Measurements from ENCODE around the gene TNFRSF14.

The TNFRSF14 gene

GRCh38 chr1:2532485-2533160 is 23.5 kb upstream of the TNFRSF14 start:
- no peak for TF ChIP-seq CTCF (conservative IDR thresholded peaks at IDR 0.05; ENCODE audit: low read length)
- DNase-seq (ENCODE audit: low read depth) = no peak
- no peak overlapping the region for H3K4me3 ChIP-seq (ENCODE audit: low read length)

GRCh38 chr1:2533365-2533764 is 22.8 kb upstream of the TNFRSF14 start:
- TF ChIP-seq CTCF (conservative IDR thresholded peaks at IDR 0.05; ENCODE audit: low read length) = no peak
- peak; percentile 35 for DNase-seq (ENCODE audit: low read depth)
- no peak overlapping the region for H3K4me3 ChIP-seq (ENCODE audit: low read length)

- DNase-seq (ENCODE audit: low read depth) = no peak
- no peak overlapping the region for H3K4me3 ChIP-seq (ENCODE audit: low read length)
- no peak for TF ChIP-seq CTCF (conservative IDR thresholded peaks at IDR 0.05; ENCODE audit: low read length)
Observed at GRCh38 chr1:2534315-2534686, 21.9 kb upstream of the TNFRSF14 start.

- TF ChIP-seq CTCF (conservative IDR thresholded peaks at IDR 0.05; ENCODE audit: low read length) = no peak
- no peak overlapping the region for H3K4me3 ChIP-seq (ENCODE audit: low read length)
- DNase-seq (ENCODE audit: low read depth) = peak; percentile 34
Observed at GRCh38 chr1:2534687-2535441, 21.3 kb upstream of the TNFRSF14 start.

GRCh38 chr1:2535455-2535854 is 20.7 kb upstream of the TNFRSF14 start:
- DNase-seq (ENCODE audit: low read depth) = no peak
- H3K4me3 ChIP-seq (ENCODE audit: low read length) = no peak overlapping the region
- TF ChIP-seq CTCF (conservative IDR thresholded peaks at IDR 0.05; ENCODE audit: low read length) = no peak

- no peak overlapping the region for H3K4me3 ChIP-seq (ENCODE audit: low read length)
- no peak for TF ChIP-seq CTCF (conservative IDR thresholded peaks at IDR 0.05; ENCODE audit: low read length)
- DNase-seq (ENCODE audit: low read depth) = no peak
Observed at GRCh38 chr1:2535981-2536380, 20.2 kb upstream of the TNFRSF14 start.

- TF ChIP-seq CTCF (conservative IDR thresholded peaks at IDR 0.05; ENCODE audit: low read length) = no peak
- no peak for DNase-seq (ENCODE audit: low read depth)
- no peak overlapping the region for H3K4me3 ChIP-seq (ENCODE audit: low read length)
Observed at GRCh38 chr1:2537784-2538115, 18.4 kb upstream of the TNFRSF14 start.

Data from AG10803 (cell line).